Subcutaneous adipose tissue (tissue), 4 donors: ENCODE measurements around the gene PPM1K. TPM values are rescaled to one million over a fixed set of nuclear protein-coding genes. Genes with fewer than 3 reads are reported as not detected.

ENCODE experiments used
- CTCF ChIP-seq: fragments of 450-650 bp; IDR thresholded peaks from one replicate; pipeline ENCODE4 v1.5.1; 2016; ENCODE audit warnings: low read depth, mild to moderate bottlenecking, control low read depth, antibody characterized with exemption, moderate library complexity
- total RNA-seq, 4 donors: library from RNA; depleted of rRNA; stranded (reverse); fragments of >200 nt; gene quantifications; one replicate each; pipeline ENCODE4 v1.1.0, GENCODE V29; 2016

Gene PPM1K
- total RNA-seq, 4 donors from 2014 or later = 10.4 to 19.2 (median 15.0) TPM

GRCh38 chr4:88246600-88246999 is 37.8 kb downstream of the PPM1K start:
- no peak for TF ChIP-seq CTCF

- no peak for TF ChIP-seq CTCF
Observed at GRCh38 chr4:88244816-88245579, 39.4 kb downstream of the PPM1K start.

GRCh38 chr4:88244056-88244455 is 40.3 kb downstream of the PPM1K start:
- TF ChIP-seq CTCF = no peak

- TF ChIP-seq CTCF = no peak
Observed at GRCh38 chr4:88242144-88242543, 42.2 kb downstream of the PPM1K start.

GRCh38 chr4:88240297-88240714 is 44.1 kb downstream of the PPM1K start:
- no peak for TF ChIP-seq CTCF

GRCh38 chr4:88230969-88231771 is 53.2 kb downstream of the PPM1K start:
- no peak for TF ChIP-seq CTCF

- TF ChIP-seq CTCF = no peak
Observed at GRCh38 chr4:88230461-88230891, 53.9 kb downstream of the PPM1K start.
